ENCODE measurements around the gene FGD3. TPM values are rescaled to one million over a fixed set of nuclear protein-coding genes. Genes with fewer than 3 reads are reported as not detected.

The FGD3 gene
- total and polyA plus RNA-seq, 2 experiments from 2014 or later, result 5.8 to 6.5 TPM

GRCh38 chr9:93066978-93067603, 119.8 kb downstream of the FGD3 start:
- no peaks in the 10 kb centered on the region for H3K9me2 ChIP-seq (replicated peaks; ENCODE audit: insufficient read depth)
- H3K4me2 ChIP-seq, result no peak overlapping the region
- H3K27me3 ChIP-seq, result no peaks in the 10 kb centered on the region
- DNase-seq (ENCODE audit: low spot score), result no peak
- TF ChIP-seq CTCF (IDR thresholded peaks at IDR 0.05; ENCODE audit: poor library complexity), result no peak
- TF ChIP-seq EZH2phosphoT487 (IDR thresholded peaks at IDR 0.05; ENCODE audit: low read depth, severe bottlenecking, unreplicated experiment), result no peak
- TF ChIP-seq EZH2 (IDR thresholded peaks at IDR 0.05; ENCODE audit: borderline replicate concordance), result no peak
- no peaks in the 10 kb centered on the region for H3K79me2 ChIP-seq
- H3K9me3 ChIP-seq (ENCODE audit: low read depth), result no peaks in the 10 kb centered on the region
- H3K4me1 ChIP-seq (ENCODE audit: insufficient read depth), result peaks cover 4% of the 10 kb centered on the region
- H3K4me3 ChIP-seq, result no peak overlapping the region
- no peaks in the 10 kb centered on the region for H3K36me3 ChIP-seq (replicated peaks; ENCODE audit: insufficient read depth, low read depth)
- no peaks in the 10 kb centered on the region for H4K20me1 ChIP-seq (ENCODE audit: insufficient read depth, poor library complexity, severe bottlenecking)
- H2AFZ ChIP-seq, result no peak overlapping the region
- WGBS (ENCODE audit: low lambda C conversion rate, missing lambda C conversion rate), result 84% methylated on average over 3 of the region's 3 CpGs
- no peak overlapping the region for H3K27ac ChIP-seq

- Histone ChIP-seq H3K27ac (no peak overlapping the region), H4K20me1 (ENCODE audit: insufficient read depth, poor library complexity, severe bottlenecking) (no peaks in the 10 kb centered on the region), H3K4me3 (no peak overlapping the region), H3K79me2 (no peaks in the 10 kb centered on the region), H3K9me3 (ENCODE audit: low read depth) (no peaks in the 10 kb centered on the region), H3K36me3 (replicated peaks; ENCODE audit: insufficient read depth, low read depth) (no peaks in the 10 kb centered on the region), H3K4me2 (no peak overlapping the region), H3K9me2 (replicated peaks; ENCODE audit: insufficient read depth) (no peaks in the 10 kb centered on the region), H3K4me1 (ENCODE audit: insufficient read depth) (no peaks in the 10 kb centered on the region), H3K27me3 (no peaks in the 10 kb centered on the region), H2AFZ (no peak overlapping the region)
- 87% methylated on average over 4 of the region's 4 CpGs for WGBS (ENCODE audit: low lambda C conversion rate, missing lambda C conversion rate)
- TF ChIP-seq CTCF (IDR thresholded peaks at IDR 0.05; ENCODE audit: poor library complexity), result no peak
- no peak for TF ChIP-seq EZH2phosphoT487 (IDR thresholded peaks at IDR 0.05; ENCODE audit: low read depth, severe bottlenecking, unreplicated experiment)
- TF ChIP-seq EZH2 (IDR thresholded peaks at IDR 0.05; ENCODE audit: borderline replicate concordance), result no peak
- DNase-seq (ENCODE audit: low spot score), result no peak
Measured at GRCh38 chr9:93068956-93069355, 121.6 kb downstream of the FGD3 start.

- Histone ChIP-seq H3K9me2 (replicated peaks; ENCODE audit: insufficient read depth) (no peaks in the 10 kb centered on the region), H4K20me1 (ENCODE audit: insufficient read depth, poor library complexity, severe bottlenecking) (no peaks in the 10 kb centered on the region), H2AFZ (no peak overlapping the region), H3K9me3 (ENCODE audit: low read depth) (no peaks in the 10 kb centered on the region), H3K79me2 (no peaks in the 10 kb centered on the region), H3K36me3 (replicated peaks; ENCODE audit: insufficient read depth, low read depth) (no peaks in the 10 kb centered on the region), H3K4me2 (no peak overlapping the region), H3K27ac (no peak overlapping the region), H3K27me3 (no peaks in the 10 kb centered on the region), H3K4me1 (ENCODE audit: insufficient read depth) (no peaks in the 10 kb centered on the region), H3K4me3 (no peak overlapping the region)
- DNase-seq (ENCODE audit: low spot score), result no peak
- no peak for TF ChIP-seq EZH2phosphoT487 (IDR thresholded peaks at IDR 0.05; ENCODE audit: low read depth, severe bottlenecking, unreplicated experiment)
- 85% methylated on average over 7 of the region's 7 CpGs for WGBS (ENCODE audit: low lambda C conversion rate, missing lambda C conversion rate)
Measured at GRCh38 chr9:93071464-93071863, 124.1 kb downstream of the FGD3 start.

- Histone ChIP-seq H3K36me3 (replicated peaks; ENCODE audit: insufficient read depth, low read depth) (no peaks in the 10 kb centered on the region), H2AFZ (no peak overlapping the region), H3K4me2 (no peak overlapping the region), H4K20me1 (ENCODE audit: insufficient read depth, poor library complexity, severe bottlenecking) (no peaks in the 10 kb centered on the region), H3K79me2 (no peaks in the 10 kb centered on the region), H3K27ac (no peak overlapping the region), H3K9me3 (ENCODE audit: low read depth) (no peaks in the 10 kb centered on the region), H3K4me1 (ENCODE audit: insufficient read depth) (no peaks in the 10 kb centered on the region), H3K9me2 (replicated peaks; ENCODE audit: insufficient read depth) (no peaks in the 10 kb centered on the region), H3K4me3 (no peak overlapping the region), H3K27me3 (no peaks in the 10 kb centered on the region)
- TF ChIP-seq EZH2 (IDR thresholded peaks at IDR 0.05; ENCODE audit: borderline replicate concordance) (no peak), EZH2phosphoT487 (IDR thresholded peaks at IDR 0.05; ENCODE audit: low read depth, severe bottlenecking, unreplicated experiment) (no peak), CTCF (IDR thresholded peaks at IDR 0.05; ENCODE audit: poor library complexity) (no peak)
- no peak for DNase-seq (ENCODE audit: low spot score)
- WGBS (ENCODE audit: low lambda C conversion rate, missing lambda C conversion rate), result 66% methylated on average over 5 of the region's 5 CpGs
Measured at GRCh38 chr9:93072383-93072795, 125.1 kb downstream of the FGD3 start.
